GM23248 (cell line): ENCODE measurements around the gene TNFAIP8L1.

Source experiments
- EZH2 ChIP-seq: fragments of 200-600 bp; sonication (generic); IDR thresholded peaks from 2 replicates; pipeline ENCODE4 v1.6.1; 2018; ENCODE audit warnings: antibody characterized with exemption, mild to moderate bottlenecking; ENCODE audit not compliant: insufficient read depth, poor library complexity, severe bottlenecking
- EZH2phosphoT487 ChIP-seq: fragments of 200-600 bp; sonication (generic); IDR thresholded peaks from 2 replicates; pipeline ENCODE4 v1.6.1; 2018; ENCODE audit warnings: antibody characterized with exemption, moderate library complexity, mild to moderate bottlenecking, low read depth; ENCODE audit not compliant: insufficient read depth

- TF ChIP-seq EZH2phosphoT487 (no peak), EZH2 (no peak)
Observed at GRCh38 chr19:4606181-4606580, 33.1 kb upstream of the TNFAIP8L1 start.
